ENCODE measurements around the gene YBX3.

YBX3 gene

DNA sequence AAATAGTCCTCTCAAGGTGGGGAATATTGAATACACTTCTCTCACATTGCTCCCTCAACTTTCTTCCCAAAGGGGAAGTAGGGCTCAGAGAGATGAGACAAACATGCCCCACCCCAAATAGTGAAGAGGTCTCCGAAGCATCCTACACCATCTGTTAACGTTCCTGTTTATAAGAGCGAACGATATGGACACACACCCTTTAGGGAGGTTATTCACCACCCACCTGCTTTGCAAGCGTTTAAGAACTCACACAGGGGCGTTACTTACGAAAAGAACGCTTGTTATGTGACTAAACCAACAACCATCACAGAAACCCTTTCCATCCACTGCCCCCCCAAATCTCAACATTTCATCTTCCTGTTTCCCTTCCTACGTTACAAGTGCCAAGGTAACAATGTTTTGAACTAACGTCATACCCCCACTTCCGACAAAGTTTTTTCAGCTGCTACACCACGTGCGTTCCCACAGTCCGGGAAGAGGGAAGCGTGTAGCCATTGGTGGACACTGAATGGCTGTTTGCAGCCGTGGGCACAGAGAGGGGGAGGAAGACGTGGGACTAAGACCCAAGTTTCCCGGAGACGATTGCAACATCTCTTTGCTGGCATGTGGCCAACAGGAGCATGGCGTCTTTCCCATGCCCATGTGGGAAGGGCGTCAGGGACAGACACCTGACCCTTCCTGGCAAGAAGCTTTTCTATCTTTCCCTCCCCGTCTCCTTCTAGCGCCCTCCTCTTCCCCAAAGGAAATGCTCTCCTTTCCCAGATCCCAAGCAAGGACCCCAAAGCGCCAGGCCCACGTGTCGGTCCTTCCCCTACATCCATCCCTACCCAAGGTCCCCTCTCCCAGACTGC is 1.2 kb downstream of the YBX3 start:
- DNase-seq (ENCODE audit: low spot score), result peak; percentile 63

DNA sequence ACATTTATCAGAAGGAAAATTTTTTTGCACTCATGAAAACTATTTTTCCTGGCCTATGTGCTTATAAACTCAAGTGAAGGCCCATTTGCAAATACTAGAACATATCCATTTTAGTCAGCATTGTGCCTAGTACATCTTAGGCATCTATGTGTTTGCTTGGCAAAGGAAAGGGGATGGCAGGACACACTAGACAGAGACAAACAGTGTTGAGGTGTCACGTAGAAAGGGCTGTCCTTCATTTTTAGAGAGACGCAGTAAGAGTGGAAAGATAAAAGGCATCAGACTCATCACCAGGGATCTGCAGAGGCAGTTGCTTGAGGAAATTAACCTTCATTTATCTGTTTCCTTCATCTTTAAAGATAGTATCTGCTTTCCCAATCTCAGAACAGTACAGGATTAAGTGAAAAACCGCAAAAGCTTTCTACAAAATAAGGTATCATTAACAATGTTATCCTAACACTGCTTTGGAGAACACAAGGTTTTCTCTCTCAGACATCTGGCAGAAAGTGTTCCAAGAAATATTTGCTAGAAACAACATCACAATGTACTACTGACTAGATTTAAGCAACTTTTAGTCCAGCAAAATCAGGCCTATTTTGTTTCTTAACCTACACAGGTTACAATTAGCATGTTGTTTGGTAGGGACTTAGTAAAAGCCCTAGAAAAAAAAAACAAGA is 2.0 kb downstream of the YBX3 start:
- DNase-seq (ENCODE audit: low spot score), result no peak

DNA sequence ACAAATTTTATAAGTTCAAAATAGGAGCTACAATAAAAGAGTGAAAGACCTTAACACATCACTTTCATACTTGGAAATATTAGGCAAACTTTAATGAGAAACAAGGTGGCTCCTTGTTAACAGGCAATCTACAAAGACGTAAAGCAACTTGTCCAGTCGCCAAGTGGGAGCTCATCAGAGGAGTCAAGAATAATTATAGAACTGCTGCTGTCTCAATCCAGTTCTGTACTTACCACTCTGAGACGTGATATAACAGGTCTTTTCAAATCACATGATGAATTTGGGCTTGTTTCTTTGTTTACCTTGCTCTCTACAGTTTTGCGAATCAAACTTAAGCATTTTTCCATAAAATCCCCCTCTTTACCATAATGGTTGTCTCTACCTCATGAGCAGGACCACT is 3.6 kb downstream of the YBX3 start:
- DNase-seq (ENCODE audit: low spot score), result no peak

DNA sequence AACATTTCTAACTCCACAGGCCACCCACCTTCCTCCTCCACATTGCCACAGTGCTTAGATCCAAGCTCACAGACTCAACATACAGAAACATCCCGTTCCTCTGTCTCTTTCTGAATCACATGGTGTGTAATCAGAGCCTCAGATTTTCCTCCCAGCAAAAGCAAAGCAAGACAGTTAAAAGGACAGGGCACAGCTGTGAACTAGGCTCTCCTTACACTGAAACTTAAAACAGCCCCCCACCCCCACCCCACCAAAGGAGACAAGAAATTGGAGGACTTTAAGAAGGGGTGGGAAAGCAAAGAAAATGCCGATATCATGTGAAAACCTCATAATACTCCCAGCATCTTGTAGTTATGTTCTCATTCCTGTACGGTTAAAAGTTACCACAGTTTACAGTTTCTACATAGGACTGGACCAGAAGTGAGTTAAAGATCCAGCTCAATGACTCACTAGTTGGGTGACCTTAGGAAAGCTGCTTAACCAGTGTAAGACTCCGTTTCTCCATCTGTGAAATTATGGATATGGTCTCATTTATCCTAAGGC is 4.8 kb downstream of the YBX3 start:
- no peak for DNase-seq (ENCODE audit: low spot score)

DNA sequence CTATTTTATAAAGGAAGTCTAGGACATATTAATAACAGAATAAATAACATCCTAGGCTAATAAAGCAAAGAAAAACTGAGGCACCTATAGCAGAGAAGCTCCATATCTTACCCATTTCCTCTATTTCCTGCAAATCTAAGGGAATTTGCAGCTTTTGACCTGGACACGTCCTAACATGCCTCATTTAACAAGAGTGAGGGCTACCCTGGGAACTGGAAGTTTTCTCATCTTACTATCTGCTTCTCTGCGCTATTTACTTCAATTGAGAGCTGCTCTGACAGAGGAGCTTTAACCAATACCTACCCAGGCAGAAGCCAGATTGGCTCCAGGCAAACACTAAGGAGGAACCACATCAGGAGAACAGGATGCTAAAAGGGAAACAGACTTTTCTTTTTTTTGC is 5.7 kb downstream of the YBX3 start:
- no peak for DNase-seq (ENCODE audit: low spot score)

DNA sequence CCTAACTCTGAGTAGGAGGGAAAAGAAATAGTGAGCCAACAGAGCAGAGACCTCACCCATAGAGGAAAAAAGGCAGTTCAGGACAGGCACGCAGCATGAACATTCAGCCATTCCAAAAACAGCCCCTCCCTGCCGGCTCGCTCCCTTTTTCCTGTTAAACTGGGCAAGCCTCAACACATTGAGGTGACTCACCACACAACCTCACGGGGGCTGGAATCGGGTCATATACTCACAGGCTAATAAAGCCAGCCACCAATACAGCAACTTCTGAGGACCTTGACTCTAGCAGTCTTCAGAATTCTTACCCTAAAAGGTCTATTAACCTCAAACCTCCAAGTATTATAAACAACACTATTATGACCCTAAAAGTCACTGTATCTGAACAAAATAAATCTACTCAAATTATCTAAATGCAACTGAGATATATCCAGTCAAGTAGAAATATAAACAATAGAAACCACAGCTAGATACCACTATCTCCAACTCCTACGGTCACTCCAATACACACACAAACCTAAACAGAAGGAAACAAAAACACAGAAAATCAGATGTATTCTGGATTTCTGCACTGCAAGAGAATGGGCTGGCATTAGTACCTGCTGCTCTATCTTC is 6.3 kb downstream of the YBX3 start:
- no peak for DNase-seq (ENCODE audit: low spot score)

DNA sequence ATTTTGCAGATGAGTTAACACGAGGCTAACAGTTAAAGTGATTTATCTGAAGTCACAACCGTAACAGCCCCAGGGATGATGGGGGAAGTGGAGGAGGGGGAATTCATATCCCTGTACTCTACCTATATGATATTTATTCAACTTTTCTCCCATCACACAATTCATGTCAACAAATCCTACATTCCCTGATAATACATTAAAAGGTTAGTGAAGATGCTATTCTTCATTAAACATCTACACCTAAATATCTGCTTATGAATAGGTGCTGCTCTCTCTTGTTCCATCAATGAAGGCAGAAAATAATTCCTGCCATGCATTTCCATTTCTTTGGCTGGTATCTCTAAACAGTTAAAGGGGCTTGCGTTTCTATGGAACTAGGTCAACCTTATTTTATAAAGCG is 6.8 kb downstream of the YBX3 start:
- DNase-seq (ENCODE audit: low spot score), result no peak

DNA sequence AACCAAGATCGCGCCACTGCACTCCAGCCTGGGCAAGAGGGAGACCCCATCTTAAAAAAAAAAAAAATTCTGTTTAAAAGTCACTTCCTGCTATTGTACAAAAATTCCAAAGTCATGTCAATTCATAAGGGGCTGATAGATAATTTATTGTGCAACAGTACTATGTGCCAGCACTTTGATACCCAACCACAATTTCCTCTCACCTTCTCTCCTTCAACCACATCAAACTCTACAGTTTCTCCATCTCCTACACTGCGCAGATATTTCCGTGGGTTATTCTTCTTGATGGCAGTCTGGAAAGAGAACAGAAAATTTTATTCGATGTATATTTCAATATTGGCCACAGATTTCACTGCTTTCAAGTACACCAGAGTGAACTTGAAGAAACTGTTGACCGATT is 7.6 kb downstream of the YBX3 start:
- DNase-seq (ENCODE audit: low spot score), result peak; percentile 2

DNA sequence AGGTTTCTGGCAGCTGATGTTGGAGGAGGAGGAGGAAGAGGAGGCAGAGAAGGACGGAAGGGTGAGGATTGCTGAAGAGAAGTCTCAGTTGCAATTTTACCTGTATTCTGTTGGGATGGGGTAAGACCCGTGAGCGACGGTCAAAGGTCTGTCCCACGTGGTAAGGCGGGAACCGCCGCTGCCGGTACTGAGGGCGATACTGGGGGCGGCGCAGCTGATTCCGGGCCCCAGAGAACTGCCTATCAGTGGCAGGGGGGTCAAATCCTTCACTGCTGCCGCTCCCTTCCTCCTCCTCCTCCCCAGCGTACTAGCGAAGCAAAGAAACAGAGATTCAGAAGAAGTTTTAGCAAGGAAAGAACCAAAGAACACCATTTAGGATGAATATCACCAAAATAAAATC is 13.3 kb downstream of the YBX3 start:
- DNase-seq (ENCODE audit: low spot score), result no peak

DNA sequence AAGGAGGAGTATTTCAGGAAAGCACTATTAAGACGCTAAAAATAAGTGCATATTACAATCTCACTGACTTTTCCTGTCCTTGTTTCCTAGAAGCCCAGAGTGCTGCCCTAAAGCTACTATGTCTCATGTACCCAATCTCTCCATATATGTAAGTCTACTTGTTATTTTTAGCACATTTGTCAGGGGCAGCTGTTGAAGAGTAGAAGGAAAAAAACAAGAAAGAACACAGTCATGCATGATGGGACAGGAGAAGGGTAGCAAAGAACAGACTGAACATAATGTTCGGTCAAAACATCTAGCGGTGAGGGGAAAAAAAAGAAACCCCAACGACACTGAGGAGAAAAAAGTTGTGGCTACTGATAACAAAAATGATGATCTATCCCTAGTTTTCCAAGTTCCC is 14.3 kb downstream of the YBX3 start:
- DNase-seq (ENCODE audit: low spot score), result no peak

DNA sequence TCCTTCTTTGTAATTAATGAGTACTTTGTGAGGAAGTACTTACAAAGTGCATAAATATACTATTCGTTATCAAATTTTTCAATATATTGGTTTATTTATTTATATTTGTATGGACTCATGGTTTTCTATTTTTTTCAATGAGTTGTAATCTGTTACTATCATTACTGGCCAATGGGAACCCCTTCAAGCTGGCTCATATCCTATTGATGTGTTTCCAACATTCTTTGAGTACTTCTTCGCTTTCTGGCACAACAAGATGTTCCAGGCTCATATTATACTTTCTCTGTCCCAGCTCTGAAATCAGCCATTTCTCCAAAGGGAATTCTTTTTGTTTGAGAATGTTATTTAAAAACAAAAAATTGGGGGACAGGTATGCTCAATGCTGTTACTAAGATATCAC is 17.5 kb downstream of the YBX3 start:
- no peak for DNase-seq (ENCODE audit: low spot score)

DNA sequence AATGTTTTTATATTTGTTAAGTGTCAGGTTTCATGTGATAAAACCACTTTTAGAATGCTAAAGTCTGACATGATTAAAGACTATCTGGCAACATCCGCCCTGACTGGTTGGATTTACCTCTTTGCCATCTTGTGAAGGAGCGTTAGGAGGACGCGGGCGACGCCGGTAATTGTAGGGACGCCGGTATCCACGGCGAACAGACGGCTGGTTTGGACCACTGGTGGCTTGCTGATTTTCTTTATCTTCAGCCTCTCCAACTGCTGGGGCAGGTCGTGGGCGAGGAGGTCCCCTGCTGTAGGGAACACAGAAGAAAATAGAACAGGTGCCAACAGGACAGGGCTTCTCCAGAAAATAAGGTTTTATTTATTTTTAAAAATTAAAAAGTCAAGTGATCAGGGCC is 21.3 kb downstream of the YBX3 start:
- no peak for DNase-seq (ENCODE audit: low spot score)

DNA sequence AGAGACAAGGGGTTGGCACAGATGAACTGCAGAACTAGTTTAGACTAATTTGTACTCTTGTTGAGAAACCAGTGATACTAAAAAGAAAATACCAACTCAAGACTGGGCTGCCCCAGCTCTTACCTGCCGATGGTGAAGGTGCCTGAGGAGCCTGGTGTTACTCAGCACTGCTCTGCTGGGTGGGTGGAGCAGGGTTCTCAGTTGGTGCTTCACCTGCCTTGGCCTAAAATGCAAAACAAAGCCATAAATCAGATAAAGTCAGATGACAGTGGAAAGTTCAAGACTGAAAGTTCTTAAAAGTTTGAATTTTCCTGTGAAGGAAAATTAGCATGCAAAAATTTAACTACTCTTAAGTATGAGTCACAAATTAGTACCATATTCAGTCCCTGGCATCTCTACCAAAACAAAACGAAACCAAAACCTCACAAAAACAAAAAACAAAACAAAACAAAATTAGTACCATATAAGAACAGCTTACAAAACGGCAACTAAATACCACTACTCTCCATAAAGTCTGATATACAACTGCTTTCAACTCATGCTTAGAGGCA is 21.9 kb downstream of the YBX3 start:
- DNase-seq (ENCODE audit: low spot score), result peak; percentile 25

DNA sequence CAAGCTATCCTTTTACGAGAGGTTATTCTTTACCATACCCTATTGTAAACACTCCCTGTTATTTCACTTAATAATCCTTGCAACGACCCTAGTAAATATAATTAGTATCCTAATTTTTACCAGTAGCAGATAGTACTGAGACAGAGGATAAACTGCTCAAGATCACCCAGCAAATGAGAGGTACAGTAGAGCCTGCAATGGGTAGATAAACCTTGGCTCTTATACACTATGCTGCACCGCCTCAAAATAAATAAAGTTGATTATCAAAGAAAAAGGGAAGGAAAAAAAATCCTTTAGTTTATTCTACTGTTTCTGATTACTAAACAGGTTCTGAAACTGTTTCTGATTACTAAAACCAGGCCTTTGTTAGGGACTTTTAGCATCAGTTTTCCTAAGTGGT is 22.5 kb downstream of the YBX3 start:
- DNase-seq (ENCODE audit: low spot score), result no peak

DNA sequence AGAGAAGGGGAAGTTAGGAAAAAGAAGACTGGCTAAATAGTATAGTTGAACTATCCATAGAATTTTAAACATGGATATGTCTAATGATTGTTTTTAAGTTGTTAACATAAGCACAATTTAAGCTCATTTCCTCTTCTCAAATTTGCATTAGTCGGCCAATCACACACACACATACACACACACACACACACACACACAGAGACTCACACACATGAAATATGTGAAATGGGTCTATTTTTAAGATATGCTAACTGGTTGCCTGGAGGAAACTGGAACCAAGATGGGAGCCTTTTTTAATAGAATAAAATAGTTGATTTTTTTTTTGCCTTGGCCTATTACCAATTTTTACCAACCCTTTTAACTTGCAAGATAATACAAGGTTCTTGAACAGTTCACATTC is 25.3 kb downstream of the YBX3 start:
- DNase-seq (ENCODE audit: low spot score), result no peak

DNA sequence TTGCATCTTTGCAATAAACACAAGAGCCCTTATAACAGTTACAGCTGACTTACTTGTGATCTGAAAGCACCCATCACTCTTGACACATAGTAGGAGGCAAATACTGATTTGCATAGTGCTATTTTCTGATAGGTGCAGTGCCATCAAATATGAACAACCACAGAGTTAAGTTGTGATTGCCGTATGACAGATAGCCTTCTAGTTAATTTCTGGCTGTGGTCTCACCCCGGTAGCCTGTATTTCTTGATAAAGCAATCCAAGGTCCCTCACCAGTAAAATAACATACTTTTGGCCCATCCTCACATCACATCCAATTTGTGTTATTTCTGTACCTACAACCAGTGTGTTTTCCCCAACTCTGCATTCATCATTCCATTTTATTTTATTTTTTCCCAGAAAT is 26.0 kb downstream of the YBX3 start:
- no peak for DNase-seq (ENCODE audit: low spot score)

DNA sequence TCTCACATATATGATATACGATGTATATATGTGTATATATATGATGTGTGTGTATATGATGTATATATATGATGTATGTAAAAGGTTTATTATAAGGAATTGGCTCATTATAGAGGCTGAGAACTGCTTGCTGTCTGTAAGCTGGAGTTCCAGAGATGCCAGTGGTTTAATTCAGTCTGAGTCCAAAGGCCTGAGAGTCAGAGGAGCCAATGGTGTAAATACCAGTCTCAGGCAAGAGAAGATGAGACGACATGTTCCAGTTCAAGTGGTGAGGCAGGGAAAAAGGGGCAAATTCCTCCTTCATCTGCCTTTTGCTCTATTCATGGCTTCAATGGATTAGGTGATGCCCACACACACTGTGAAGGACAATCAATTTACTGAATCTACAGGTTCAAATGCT is 32.2 kb downstream of the YBX3 start:
- no peak for DNase-seq (ENCODE audit: low spot score)

DNA sequence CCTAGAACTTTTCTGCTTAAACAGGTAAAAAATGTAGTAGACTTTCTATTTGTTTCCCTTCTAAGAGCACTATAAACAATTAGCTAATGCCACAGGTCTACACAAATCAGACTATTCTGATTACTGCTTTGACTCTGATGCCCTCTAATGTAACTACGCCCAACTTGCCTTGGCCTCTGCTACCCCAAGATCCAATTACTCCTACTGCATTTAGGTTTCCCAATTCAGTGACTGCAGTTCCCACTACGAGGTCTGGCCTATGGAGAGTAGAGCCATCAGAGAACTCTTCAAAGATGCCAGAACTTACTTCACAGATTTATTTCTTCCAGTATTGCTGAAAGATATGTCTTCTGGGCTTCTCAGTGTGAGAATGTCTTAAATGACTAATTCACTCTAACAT is 34.0 kb downstream of the YBX3 start:
- no peak for DNase-seq (ENCODE audit: low spot score)

DNA sequence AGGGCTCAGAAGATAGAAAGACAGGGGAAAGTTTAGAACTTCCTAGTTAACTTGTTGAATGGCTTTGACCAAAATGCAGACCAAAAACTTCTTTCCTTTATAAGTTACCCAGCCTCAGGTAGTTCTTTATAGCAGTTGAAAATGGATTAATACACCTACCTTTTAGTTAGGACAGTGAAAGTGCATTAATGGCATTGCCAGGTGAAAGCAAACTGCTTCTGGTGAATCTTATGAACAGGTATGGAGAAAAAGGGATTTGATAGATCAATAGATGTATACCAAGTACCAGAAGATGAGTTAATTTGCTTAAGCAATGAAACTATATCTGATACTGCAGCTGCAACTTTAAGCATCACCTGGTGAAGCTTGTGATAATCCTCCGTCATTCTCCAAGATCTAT is 35.1 kb downstream of the YBX3 start:
- DNase-seq (ENCODE audit: low spot score), result no peak

DNA sequence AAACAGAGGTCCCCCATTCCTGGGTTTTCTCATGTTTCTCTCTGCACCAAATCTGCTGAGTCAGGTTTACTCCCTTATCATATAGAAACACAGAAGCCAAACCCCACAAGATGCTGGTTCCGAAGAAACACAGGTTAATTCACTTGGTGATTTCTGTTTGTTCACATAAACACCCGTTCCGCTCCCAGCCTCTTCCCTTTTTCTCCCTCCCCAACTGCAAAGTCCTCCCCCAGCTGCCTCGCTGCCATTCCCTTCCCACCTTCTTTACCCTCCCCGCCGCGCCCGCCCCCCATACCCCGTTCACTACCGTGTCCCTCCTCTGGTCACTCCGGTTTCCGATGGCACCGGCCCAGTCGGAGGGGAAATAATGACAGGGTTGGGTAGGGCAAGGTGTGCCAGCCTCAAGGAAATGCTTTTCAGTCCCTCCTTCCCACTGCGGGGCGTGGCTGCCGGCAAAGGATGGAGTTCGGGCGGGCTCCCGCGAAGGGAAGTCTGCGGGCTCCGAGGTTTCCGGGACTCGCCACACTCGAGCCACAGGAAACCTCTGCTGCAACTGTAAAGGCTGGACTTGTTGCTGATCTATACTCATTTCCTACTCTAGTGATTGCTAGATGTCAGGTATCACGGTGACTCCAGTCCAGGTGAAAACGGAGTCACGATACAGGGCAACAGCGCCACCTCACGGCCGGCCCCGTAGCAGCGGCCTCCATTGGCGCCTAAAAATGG is 49.3 kb downstream of the YBX3 start, which contains the start of gene STYK1:
TSS of gene STYK1 (minus strand) at position 394 of the 726 bp plus-strand sequence. CDS start 39,434 bp downstream, outside the sequence.
- peak; percentile 69 for DNase-seq (ENCODE audit: low spot score)

DNA sequence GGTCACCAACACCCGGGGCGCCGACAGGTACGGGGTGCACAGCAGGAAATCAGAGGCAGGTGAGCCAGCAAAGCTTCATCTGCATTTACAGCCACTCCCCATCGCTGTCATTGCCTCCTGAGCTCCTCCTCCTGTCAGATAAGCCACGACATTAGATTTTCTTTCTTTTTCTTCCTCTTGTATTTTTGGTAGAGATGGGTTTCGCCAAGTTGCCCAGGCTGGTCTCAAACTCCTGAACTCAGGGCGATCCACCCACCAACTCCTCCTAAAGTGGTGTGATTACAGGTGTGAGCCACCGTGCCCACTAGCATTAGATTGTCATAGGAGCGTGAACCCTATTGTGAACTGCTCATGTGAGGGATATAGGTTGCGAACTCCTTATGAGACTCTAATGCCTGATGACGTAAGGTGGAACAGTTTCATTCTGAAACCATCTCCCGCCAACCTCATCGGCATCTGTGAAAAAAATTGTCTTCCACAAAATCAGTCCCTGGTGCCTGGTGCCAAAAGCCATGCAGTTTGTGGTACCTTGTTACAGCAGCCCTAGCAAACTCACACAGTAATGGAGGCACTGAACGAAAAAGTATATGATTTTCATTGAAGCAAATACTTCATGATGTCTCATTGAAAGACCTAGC is 50.8 kb downstream of the YBX3 start:
- DNase-seq (ENCODE audit: low spot score), result peak; percentile 28

Measured in CD4-positive, alpha-beta T cell treated with Interleukin-15 for 4 hours (primary cell).